NCI-H82 treated with DMSO at 0.1 percent for 48 hours (cell line): Measurements from ENCODE around the gene KCNIP4.
A peak's percentile ranks its signal among the peaks of the same experiment; 100 is the strongest.

Experiments used
- DNase-seq: peaks from one replicate; lab custom pipeline; 2025; ENCODE audit not compliant: unreplicated experiment; lab: John Stamatoyannopoulos, UW

KCNIP4 gene

DNA sequence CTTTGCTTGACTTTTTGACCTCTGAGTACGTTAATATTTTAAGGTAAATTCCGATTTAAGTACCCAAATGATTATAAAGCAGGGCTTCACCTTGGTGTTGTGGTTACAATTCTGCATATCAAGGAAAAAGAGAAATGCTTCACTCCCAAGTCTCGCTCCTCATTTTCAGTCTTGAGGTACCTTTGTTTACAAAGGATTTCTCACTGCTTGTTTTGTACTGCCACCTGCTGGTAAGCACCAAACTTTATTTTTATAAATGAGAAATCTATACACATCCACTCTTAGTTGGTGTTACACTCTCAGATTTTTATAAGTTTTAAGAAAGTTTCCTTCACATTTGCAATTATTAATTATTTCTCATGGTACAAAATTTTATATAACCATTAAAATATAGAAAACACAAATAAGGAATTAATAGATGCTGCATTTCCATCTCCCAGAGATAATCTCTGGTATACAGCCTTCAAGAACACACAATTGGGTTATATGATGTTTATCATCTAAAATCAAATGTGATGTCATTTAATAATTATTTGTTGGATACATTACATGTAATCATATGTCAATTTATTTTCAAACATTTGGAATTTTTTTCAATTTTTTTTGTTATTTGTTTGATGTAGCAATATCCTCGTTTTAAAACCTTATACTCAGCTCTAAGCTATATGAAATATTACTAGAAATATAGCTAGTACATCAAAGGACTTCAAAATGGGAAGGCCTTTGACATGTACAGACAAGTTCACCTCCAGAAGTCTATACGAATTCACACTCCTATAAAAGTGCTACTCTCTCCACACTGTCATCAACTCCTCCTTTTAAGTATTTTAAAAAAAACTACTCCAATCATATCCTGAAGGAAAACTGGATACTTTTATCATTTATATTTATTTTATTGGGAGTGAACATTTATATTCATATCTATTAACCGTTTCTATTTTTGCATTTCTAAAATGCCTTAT lies 179.9 kb downstream of the KCNIP4 start:
- DNase-seq: peak; percentile 2

DNA sequence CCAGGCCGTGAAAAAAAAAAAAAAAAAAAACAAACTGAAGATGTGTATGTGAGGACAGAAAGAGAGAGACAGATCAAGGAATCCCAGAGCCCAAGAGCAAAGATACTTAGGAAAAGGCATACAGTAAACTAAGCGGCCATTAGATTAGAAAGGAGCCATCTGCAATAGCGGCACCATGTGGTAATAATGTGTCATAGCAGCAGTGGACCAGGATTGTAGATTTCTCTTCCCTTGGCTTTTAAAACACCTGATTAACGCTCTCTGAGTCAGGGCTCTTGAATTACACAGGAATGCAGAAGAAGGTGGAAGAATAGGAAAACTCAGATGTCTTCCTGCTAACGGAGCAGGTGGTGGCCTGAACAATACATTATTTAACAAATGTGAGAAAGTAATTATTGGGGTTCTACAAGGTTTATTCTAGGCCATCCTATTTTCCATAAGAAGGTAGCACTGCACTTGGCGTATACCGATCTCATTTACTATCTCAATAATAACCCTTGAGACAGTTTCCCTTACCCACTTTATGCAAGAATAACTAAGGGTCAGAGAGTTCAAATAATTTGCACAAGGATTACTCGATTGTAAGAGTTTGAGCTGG lies 182.7 kb downstream of the KCNIP4 start:
- DNase-seq: peak; percentile 46

DNA sequence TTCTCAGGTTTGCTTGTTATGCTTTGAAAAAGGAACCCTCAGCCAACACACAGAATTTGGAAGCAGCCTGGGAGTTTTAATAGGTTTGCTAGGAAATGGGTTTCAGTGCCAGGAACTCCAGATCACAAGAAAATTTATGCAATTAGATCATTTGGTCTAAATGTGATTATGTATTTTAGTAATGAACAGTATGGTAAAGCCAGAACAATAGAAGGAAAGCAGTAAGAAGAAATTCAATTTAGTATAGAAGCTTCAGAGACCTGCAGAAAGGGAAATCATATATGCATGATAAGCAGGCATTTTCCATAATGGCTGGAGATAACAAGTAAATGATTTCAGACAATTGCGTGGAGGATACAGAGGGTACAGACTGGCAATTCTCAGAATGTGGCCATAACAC lies 184.7 kb downstream of the KCNIP4 start:
- no peak for DNase-seq

DNA sequence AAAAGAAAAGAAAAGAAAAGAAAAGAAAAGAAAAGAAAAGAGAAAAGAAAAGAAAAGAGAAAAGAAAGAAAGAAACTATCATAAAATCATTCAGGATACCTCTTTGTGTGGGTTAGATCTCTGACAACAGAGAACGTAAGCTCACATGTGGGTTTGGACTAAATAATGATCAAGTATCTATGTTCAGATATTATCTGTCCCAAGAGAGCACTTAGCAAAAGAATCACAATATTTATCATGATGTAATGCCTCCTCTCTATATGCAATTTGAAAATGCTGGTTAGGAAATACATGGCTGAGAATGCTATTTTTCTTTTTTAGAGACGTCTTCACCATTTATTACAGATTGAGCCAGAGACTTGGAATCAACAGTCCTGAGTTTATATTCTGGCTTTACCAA lies 191.3 kb downstream of the KCNIP4 start:
- DNase-seq: no peak

DNA sequence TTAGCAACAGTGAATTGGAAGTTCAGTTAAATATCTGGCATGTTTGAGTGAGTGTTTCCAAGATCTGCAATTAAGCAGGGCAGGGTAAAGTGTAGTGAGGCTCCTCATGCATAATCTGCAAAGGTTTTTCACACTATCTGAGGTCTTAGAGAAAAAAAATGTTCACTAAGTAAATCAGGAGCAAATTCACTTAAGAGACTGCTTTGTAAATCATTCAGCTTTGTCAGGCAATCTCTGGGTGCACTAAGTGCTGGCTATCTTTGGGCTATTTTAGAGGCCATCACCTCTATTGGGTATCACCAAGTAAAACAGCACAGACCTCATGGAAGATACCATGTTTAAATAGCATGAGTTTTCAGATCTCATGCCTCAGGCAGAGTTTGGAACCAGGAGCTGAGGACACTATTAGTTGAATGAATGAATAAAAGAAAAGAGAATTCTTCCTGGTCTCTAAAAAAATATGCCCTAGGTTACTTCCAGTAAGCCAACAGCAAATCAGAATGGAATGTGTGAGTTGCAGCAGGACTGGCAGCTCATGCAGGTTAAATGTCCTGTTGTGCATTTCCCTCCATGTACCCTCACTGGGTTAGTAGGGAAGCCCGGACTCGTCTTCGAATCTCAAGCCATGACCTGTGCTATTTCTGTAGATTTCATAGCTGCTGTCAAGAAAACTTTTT lies 195.3 kb downstream of the KCNIP4 start:
- no peak for DNase-seq

DNA sequence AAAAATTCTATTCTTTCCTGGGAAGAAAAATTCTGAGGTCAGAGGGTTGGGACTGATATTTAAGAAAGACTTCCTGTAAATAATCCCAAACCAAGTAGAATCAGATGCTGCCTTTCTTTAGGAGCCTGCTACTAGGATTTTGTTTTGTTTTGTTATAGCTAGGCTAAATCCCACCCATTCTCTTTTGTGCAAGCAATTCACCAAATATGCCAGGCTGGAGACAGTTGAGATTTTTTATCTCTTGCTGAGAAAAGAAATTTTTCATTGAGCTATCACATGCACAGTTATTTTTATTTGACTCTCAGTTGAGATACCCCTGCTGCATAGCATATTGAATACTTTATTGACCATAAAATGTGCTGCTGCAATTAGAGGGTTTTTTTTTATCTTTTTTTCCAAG lies 196.0 kb downstream of the KCNIP4 start:
- no peak for DNase-seq

DNA sequence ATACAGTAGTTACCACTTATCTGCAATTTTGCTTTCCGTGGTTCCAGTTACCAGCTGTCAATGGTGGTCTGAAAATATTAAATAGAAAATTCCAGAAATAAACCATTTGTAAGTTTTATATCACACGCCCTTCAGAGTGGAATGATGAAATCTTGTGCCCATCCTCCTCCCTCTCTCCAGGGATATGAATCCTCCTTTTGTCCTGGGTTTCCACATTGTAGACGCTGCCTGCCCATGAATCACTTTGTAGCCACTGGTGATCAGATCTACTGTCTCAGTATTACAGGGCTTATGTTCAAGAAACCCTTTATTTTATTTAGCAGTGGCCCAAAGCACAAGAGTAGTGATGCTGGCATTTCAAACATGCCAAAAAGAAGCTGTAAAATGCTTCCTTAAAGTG lies 198.6 kb downstream of the KCNIP4 start:
- DNase-seq: no peak

DNA sequence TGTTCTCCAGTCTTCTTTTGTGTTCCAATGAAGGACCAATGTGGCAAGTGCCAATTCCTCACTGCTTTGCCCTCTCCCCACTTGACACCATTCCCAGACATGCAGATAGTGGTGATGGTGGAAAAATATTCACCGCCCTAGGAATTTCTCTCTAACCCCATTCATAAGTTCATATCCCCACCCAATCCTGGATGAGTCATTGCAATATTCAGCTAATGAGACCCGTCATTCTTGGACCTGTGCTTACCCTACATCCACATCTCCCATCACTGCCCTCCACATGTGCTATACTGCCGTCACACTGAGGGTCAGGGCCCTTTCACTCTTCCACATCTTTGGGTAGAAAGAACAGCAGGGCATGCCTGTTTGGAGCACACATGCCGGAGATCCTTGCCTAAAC lies 199.2 kb downstream of the KCNIP4 start:
- DNase-seq: no peak

DNA sequence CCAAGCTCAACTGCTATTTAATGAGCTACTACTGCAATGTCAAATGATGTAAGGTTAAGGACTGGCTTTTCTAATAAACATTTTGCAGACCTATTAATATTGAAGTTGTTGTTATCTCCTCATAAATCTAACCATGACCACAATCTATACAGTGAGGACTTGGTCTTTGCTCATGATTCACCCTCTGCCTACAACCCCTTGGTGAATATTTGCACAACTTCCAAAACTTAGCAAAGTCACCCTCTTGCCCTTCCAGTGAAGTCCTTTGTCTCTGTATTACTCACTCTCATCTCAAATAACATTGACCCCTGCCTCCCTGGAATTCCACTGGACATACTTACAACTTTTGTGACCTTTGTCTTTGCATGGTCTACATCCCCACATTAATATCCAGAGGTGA lies 204.5 kb downstream of the KCNIP4 start:
- DNase-seq: no peak

DNA sequence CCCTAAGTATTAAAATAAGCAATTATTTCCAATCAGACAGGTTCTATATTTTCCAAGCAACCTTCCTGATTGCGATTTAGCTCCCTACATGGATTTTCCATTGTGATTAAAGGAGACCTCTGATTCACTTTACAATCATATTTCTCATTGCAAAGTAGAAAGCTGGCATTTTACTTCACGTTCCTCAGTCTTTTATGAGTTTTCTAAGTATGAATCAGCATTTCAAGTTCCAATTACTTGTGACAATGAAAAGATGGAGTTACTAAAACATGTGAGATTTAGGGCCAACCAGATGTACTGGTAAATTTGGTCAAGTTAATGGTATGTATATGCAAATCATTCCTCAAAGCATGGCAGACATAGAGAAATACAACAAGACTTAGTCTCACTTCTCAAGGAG lies 206.2 kb downstream of the KCNIP4 start:
- no peak for DNase-seq

DNA sequence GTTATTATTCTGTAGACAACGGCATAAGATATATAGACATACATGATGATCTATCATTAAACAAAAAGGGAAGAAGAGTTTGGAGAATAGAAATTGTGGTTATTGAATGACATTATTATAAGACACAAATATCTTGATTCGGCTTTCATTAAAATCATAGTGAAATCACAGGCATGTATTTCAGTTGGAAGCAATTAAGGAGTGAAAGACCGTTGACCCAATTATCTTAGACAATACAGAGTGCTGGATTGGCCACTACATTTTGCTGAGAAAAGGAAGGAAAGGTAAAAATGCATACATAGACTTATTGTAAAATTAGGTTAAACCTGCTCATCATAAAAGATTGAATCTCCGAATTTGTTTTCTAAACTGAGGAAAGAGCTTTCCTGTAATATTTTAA lies 209.8 kb downstream of the KCNIP4 start:
- DNase-seq: no peak

DNA sequence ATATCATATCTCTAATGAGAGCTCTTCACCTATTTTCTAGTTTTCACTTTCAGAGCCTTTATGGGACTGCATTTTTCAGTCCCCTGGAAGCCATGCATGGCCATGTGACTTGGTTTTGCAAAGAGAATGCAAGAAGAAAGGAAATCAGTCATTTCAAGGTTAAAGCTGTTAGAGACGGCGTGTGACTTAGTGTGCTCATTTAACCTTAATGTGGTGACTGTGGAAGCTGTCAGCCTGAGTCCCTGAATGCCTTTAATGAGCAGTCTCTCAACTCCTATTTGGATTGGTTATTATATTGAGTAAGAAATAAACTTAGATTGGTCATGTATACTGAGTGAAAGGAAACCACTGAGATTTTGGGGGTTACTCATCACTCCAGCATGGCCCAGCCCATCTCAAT lies 212.7 kb downstream of the KCNIP4 start:
- no peak for DNase-seq

DNA sequence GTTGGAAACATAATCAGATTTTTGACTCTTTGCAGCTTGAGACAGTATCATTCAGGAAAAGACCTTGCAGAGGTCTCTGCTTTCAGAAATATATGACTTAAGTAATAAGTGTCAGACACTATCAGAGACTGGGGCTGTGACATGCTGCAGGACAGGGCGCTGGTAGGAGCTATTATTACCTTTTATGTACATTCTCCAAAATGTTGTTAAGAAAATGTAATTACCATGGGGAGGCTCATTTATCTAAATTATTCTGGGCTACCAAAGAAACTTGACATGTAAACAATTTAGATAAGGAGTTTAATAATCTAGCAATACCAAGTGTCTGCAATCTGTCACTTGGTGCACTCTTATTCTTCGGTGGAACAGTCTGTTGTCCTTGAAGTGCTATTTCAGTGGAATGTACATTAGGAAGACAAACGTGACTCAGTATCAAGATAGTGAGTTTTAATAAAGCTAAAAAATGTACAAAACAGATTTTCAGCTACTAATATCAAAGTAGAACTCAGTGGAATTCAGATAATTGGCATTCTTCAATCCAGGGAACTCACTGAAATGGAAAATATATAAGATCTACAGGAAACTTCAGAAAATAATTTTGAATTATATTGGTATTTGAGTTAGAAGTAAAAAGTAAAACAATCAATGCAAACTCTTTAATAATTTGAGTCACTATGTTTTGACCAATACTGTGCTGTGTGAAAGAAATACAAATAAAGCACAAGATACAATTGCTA lies 214.5 kb downstream of the KCNIP4 start:
- DNase-seq: no peak

DNA sequence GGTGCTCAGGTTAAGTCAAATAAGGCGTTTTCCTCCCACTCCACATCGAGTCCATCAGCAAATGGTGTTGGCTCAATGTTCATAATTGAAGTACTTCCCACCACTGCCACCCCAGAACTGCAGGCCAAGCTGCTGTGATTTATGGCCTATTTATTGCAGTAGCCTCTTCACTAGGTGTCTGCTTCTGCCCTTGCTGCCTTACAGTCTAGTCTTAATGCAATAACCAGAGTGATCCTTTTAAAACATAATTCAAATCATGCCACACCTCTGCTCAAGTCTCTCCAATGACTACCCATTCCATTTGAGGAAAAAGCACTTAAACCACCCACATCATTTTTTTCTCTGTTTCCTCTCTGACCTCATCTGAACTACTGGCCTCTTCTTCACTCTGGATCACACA lies 220.3 kb downstream of the KCNIP4 start:
- no peak for DNase-seq

DNA sequence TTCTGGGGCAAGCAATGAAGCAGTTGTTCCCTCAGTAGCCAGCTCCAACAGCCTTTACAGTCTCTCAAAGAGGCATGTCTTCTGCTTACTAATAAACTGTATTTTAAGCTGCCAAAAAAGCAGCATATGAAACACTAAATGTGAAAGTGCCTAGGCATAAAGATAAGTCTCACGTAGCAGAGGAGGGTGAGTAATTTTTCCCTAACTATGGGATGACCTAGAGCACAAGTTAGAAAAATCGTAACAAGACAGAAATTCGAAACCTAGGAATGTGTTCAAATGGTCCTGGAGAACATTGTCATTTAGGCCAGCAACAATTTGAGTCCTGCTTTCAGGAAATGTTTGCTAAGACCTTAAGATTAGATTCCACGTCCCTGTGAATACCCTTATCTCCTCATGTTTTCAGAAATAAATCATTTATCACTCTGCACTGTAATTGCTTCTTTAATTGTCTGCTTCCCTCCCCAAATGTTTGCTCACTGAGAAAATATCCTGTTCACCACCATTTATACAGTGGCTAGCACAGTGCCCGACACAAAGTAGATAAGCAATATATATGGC lies 222.2 kb downstream of the KCNIP4 start:
- DNase-seq: no peak

DNA sequence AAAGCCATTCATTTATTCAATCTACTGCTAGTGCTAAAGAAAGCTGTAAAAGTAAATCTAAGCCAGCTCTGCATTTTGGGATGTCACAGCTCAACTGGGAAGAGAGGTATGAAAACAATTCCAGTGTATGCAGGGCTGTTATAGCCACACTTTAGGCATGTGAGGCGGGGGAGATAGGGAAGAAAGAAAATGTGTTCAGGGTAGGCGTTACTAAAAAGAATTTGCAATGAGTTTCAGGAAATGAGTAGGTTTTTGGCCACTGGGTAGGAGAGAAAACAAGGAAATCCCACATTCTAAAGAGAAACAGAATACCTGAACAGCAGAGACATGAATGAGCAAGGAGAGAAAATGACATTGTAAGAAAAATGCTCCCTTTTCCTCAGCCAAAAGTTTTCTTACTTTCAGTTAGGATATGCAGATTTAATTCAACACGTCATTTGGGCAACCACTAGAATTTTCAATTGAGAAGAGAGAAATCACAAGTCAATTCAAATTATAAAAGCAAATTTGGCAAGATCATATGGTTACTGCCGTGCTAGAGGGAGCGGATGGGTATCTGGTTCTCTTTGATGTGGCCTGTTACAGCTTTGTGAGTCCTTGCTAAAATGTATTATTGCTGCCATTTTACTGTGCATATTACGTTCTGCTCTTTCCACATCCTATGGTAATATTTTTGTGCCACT lies 226.3 kb downstream of the KCNIP4 start:
- DNase-seq: no peak

DNA sequence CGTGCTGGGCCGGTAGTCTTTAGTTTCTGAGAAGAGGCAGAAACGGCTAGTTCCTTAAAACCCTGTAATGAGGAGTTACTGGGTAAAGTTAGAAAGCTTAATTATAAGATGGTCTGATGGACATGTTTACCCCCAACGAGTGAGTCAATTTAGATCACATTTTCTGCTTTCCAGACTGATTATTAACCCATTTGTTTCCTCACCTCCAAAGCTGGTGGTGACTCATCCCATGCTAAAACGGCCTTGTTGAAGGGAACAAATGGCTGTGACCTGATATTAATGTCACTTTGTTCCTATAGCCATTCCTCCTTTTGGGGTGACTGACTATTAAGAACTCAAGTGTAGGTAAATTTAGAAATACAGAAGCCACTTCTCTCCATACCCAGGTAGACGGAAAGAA lies 232.0 kb downstream of the KCNIP4 start:
- DNase-seq: no peak

DNA sequence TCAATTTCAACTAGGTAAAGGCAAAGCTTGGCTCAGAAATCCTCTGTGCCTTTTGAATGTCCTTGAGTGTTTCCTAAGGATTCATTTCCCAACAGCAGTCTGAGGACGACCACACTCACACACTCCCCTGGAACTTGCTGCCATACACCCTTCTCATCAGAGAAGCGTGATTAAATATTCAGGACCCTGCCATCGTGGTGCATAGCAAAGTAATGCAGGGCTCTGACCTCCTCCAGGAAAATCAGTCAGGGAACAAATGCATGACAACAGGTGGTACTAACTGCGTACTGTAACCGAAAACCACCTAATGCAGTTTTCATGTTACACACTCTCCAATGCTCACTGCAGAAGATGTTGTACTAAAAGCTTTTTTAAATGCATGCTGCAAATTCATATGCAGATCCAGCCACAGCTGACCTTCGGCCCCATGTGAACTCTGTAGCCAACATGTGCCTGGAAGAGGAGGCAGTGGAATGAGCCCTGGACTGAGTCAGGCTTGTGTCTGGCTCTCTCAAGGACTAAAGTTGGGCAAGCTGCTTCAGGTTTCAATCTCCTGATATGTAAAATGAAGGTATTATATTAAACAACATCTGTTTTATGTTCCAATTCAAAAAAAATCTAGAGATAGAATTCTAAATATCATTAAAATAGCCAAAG lies 238.3 kb downstream of the KCNIP4 start:
- no peak for DNase-seq

DNA sequence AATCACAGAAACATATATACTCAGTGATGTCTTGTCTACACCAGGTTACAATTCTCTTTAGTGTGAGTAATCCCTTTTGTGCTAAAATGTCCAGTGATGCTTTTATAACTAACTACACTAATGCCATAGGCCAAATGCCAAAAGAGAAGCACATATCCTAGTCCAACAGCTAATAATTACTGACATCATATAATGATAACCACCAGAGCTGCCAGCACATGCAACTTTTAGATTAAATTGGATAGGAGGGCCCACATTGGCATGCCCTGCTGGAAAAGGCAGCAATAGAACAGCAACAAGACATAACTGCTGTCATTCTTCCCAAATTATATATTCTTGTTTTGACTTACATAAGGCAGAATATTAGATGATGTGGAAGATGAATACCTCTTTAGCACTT lies 238.8 kb downstream of the KCNIP4 start:
- DNase-seq: no peak

DNA sequence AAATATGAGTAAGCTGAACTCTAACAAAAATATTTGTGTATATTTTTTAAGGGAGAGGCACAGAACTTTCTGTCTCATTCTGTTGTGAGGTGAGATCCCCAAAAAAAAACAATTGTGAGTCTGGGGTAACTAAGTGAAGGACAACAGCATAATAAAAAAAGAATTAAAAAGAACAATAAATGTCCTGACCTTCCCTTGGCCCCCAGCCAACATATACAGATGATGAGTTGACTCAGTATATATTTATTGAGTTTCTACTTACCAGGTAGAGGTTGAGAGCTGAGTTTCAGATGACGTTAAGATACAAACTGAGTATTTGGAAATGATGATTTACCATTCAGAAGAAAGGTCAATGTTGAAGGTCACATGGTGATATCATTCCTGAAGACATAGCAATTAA lies 239.5 kb downstream of the KCNIP4 start:
- no peak for DNase-seq
